ENCODE measurements around the gene PPP1R8. TPM values are rescaled to one million over a fixed set of nuclear protein-coding genes. Genes with fewer than 3 reads are reported as not detected.
A peak's percentile ranks its signal among the peaks of the same experiment; 100 is the strongest.

PPP1R8 gene
- total RNA-seq, 1 donor from 2014 or later: 46.9 TPM

DNA sequence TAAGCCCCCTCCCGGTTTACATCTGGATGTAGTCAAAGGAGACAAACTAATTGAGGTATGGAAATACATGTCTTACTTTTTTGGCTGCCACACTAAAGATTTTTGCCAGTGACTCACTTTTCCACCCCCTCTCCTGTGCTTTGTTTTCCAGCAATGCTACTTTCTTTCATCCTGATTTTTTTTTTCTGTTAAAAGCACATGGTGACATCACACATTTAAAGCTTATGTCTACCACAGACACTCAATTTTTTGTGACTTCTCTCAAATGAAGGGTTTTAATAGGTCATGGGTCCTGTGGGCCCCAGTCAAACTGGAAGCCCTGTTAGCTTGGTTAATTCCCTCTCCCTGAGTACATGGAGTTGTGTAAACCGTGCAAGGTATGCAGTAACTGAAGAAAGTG is 2.2 kb downstream of the PPP1R8 start:
- no peak overlapping the region for H3K27ac Mint-ChIP-seq (ENCODE audit: unreplicated experiment)
- H3K4me3 Mint-ChIP-seq (ENCODE audit: unreplicated experiment): no peak overlapping the region

DNA sequence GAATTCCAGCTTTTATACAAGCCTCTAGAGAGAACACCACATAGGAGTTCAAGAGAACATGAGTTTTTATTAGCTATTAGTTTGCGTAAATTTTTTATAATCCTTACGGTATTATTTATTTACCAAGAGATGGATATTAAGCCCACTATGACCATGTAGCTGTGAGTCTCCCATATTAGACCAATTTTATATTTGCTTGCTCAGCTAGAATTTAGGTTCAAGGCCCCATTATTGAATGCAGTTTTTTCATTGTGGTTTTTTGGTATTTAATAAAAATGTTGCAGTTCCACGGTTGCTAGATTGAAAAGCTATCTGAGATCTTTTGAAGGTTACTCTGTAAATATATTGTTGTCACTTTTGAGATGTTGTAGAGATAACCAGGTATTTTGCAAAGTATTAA is 2.9 kb downstream of the PPP1R8 start:
- H3K27me3 Mint-ChIP-seq (ENCODE audit: unreplicated experiment): no peaks in the 10 kb centered on the region
- no peak overlapping the region for H3K27ac Mint-ChIP-seq (ENCODE audit: unreplicated experiment)

More for the DNA sequence above, 2.2 kb downstream of the PPP1R8 start:
- no peak for DNase-seq (ENCODE audit: low spot score)
- Mint-ChIP-seq H3K9me3 (ENCODE audit: unreplicated experiment) (no peaks in the 10 kb centered on the region), H3K4me1 (ENCODE audit: unreplicated experiment) (peaks cover 13% of the 10 kb centered on the region), H3K27me3 (ENCODE audit: unreplicated experiment) (no peaks in the 10 kb centered on the region), H3K36me3 (ENCODE audit: low read depth, unreplicated experiment) (no peaks in the 10 kb centered on the region)
- TF ChIP-seq, protein P1, sequence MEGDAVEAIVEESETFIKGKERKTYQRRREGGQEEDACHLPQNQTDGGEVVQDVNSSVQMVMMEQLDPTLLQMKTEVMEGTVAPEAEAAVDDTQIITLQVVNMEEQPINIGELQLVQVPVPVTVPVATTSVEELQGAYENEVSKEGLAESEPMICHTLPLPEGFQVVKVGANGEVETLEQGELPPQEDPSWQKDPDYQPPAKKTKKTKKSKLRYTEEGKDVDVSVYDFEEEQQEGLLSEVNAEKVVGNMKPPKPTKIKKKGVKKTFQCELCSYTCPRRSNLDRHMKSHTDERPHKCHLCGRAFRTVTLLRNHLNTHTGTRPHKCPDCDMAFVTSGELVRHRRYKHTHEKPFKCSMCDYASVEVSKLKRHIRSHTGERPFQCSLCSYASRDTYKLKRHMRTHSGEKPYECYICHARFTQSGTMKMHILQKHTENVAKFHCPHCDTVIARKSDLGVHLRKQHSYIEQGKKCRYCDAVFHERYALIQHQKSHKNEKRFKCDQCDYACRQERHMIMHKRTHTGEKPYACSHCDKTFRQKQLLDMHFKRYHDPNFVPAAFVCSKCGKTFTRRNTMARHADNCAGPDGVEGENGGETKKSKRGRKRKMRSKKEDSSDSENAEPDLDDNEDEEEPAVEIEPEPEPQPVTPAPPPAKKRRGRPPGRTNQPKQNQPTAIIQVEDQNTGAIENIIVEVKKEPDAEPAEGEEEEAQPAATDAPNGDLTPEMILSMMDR (IDR thresholded peaks at IDR 0.05; ENCODE audit: unreplicated experiment): no peak

DNA sequence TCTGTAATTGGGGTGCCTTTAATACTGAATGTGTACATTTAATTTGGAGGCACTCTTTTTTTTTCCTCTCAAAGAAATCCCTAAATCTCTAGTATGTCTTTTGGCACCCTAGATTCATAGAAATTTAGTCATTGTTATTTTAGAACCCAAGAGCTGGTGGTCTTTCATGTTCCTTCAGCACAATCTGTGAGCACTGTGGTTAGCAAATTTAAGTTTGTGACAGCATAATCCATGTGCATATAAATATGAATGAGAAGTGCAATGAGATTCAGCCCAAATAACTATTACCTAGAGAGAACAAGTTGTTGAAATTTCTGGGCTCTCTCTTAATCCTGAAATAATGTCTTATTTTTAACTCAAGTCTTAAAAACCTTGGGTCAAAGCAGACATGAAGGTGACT is 4.5 kb downstream of the PPP1R8 start:
- H3K27ac Mint-ChIP-seq (ENCODE audit: unreplicated experiment): no peak overlapping the region
- H3K27me3 Mint-ChIP-seq (ENCODE audit: unreplicated experiment): no peaks in the 10 kb centered on the region
- H3K4me1 Mint-ChIP-seq (ENCODE audit: unreplicated experiment): peaks cover 9% of the 10 kb centered on the region
- no peaks in the 10 kb centered on the region for H3K9me3 Mint-ChIP-seq (ENCODE audit: unreplicated experiment)
- DNase-seq (ENCODE audit: low spot score): no peak
- TF ChIP-seq, protein P1 (IDR thresholded peaks at IDR 0.05; ENCODE audit: unreplicated experiment): no peak
- H3K36me3 Mint-ChIP-seq (ENCODE audit: low read depth, unreplicated experiment): peaks cover under 1% of the 10 kb centered on the region
- no peak overlapping the region for H3K4me3 Mint-ChIP-seq (ENCODE audit: unreplicated experiment)

More for the DNA sequence above, 2.9 kb downstream of the PPP1R8 start:
- Mint-ChIP-seq H3K9me3 (ENCODE audit: unreplicated experiment) (no peaks in the 10 kb centered on the region), H3K36me3 (ENCODE audit: low read depth, unreplicated experiment) (no peaks in the 10 kb centered on the region), H3K4me3 (ENCODE audit: unreplicated experiment) (no peak overlapping the region), H3K4me1 (ENCODE audit: unreplicated experiment) (peaks cover 13% of the 10 kb centered on the region)
- DNase-seq (ENCODE audit: low spot score): no peak
- TF ChIP-seq, protein P1 (IDR thresholded peaks at IDR 0.05; ENCODE audit: unreplicated experiment): no peak

DNA sequence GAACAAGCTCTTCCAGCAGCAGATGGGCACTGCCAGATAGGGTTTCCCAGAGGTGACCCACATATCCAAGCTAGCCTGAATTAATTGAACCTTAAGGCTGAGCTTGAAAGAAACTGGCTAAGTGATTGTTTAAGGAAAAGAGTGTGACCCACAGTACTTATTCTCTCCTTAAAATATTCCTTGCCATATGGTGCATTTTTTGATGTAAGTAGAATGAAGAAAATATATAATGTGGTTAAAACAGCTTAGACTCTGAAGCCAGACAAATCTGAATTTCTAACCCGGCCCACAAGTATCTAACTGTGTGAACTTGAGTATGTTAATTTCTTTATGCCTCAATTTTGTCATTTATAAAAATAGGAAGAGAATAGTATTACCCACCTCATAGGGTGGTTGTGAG is 4.9 kb downstream of the PPP1R8 start:
- H3K36me3 Mint-ChIP-seq (ENCODE audit: low read depth, unreplicated experiment): peaks cover 5% of the 10 kb centered on the region
- TF ChIP-seq, protein P1 (IDR thresholded peaks at IDR 0.05; ENCODE audit: unreplicated experiment): no peak
- peaks cover 9% of the 10 kb centered on the region for H3K4me1 Mint-ChIP-seq (ENCODE audit: unreplicated experiment)
- H3K27ac Mint-ChIP-seq (ENCODE audit: unreplicated experiment): peak overlapping the region; percentile 11
- DNase-seq (ENCODE audit: low spot score): no peak
- no peaks in the 10 kb centered on the region for H3K9me3 Mint-ChIP-seq (ENCODE audit: unreplicated experiment)
- H3K4me3 Mint-ChIP-seq (ENCODE audit: unreplicated experiment): no peak overlapping the region
- H3K27me3 Mint-ChIP-seq (ENCODE audit: unreplicated experiment): no peaks in the 10 kb centered on the region

DNA sequence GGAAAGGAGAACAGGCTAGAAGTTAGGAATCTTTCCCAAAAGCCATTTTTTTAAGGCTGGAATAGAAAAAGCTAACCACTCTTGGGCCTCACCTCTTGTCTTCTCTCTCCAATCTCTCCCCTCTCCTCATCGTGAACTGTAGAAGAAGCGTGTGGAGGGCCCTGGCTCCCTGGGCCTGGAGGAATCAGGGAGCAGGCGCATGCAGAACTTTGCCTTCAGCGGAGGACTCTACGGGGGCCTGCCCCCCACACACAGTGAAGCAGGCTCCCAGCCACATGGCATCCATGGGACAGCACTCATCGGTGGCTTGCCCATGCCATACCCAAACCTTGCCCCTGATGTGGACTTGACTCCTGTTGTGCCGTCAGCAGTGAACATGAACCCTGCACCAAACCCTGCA is 19.4 kb downstream of the PPP1R8 start:
- DNase-seq (ENCODE audit: low spot score): no peak
- no peaks in the 10 kb centered on the region for H3K4me1 Mint-ChIP-seq (ENCODE audit: unreplicated experiment)
- no peak overlapping the region for H3K27ac Mint-ChIP-seq (ENCODE audit: unreplicated experiment)
- TF ChIP-seq, protein P1 (IDR thresholded peaks at IDR 0.05; ENCODE audit: unreplicated experiment): no peak
- peaks cover 2% of the 10 kb centered on the region for H3K27me3 Mint-ChIP-seq (ENCODE audit: unreplicated experiment)
- H3K9me3 Mint-ChIP-seq (ENCODE audit: unreplicated experiment): no peaks in the 10 kb centered on the region
- peak overlapping the region; percentile 22 for H3K4me3 Mint-ChIP-seq (ENCODE audit: unreplicated experiment)
- peaks cover 42% of the 10 kb centered on the region for H3K36me3 Mint-ChIP-seq (ENCODE audit: low read depth, unreplicated experiment)

Measured in endothelial cell (in vitro differentiated cells).